Activated T-cell treated with anti-CD3 and anti-CD28 coated beads, Interleukin-2, amount 50 U/mL, for 72 hours (primary cell): ENCODE results near the gene CTSC. TPM values are rescaled to one million over a fixed set of nuclear protein-coding genes. Genes with fewer than 3 reads are reported as not detected.
"Not testable (repeated sequence)": the region's sequence is repeated elsewhere in the genome, so short reads cannot be mapped to it uniquely, and the experiment has no call there.

Experiments used
- ATAC-seq, 2 donors: fragments of 150-1000 bp; cut with Tn5 transposase; replicated peaks in 1 of 2; 2 replicates each; pipeline ENCODE4 v1.10.0; 2021; ENCODE audit warnings: moderate library complexity in 2 of 2, mild to moderate bottlenecking in 1 of 2
- DNase-seq, 2 donors: peaks; one replicate each; pipeline ENCODE4 v3.0.0; 2021 to 2022; ENCODE audit warnings: mixed read lengths in 1 of 2
- H3K27ac Mint-ChIP-seq: one replicate; pipeline ENCODE4 v1.8.0; 2022; ENCODE audit warnings: mild to moderate bottlenecking, moderate library complexity, mixed read lengths
- H3K27me3 Mint-ChIP-seq: one replicate; pipeline ENCODE4 v1.8.0; 2022; ENCODE audit warnings: low read depth, mixed read lengths
- H3K36me3 Mint-ChIP-seq, 2 donors: one replicate each; pipeline ENCODE4 v1.8.0; 2022; ENCODE audit warnings: mixed read lengths in 2 of 2, mild to moderate bottlenecking in 1 of 2; ENCODE audit not compliant: insufficient read depth in 2 of 2
- H3K4me1 Mint-ChIP-seq: one replicate; pipeline ENCODE4 v1.8.0; 2022; ENCODE audit warnings: low read depth, mixed read lengths
- H3K4me3 Mint-ChIP-seq, 2 donors: one replicate each; pipeline ENCODE4 v1.8.0; 2022; ENCODE audit warnings: mild to moderate bottlenecking in 2 of 2, mixed read lengths in 2 of 2, moderate library complexity in 2 of 2
- H3K9me3 Mint-ChIP-seq, 2 donors: one replicate each; pipeline ENCODE4 v1.8.0; 2022; ENCODE audit warnings: mixed read lengths in 2 of 2
- total RNA-seq, 2 donors: library from RNA; stranded (reverse); gene quantifications; one replicate each; pipeline ENCODE4 v1.2.3, GENCODE V29; 2022

Gene CTSC
- total RNA-seq, 2 donors from 2014 or later: 73.0 to 78.3 TPM

DNA sequence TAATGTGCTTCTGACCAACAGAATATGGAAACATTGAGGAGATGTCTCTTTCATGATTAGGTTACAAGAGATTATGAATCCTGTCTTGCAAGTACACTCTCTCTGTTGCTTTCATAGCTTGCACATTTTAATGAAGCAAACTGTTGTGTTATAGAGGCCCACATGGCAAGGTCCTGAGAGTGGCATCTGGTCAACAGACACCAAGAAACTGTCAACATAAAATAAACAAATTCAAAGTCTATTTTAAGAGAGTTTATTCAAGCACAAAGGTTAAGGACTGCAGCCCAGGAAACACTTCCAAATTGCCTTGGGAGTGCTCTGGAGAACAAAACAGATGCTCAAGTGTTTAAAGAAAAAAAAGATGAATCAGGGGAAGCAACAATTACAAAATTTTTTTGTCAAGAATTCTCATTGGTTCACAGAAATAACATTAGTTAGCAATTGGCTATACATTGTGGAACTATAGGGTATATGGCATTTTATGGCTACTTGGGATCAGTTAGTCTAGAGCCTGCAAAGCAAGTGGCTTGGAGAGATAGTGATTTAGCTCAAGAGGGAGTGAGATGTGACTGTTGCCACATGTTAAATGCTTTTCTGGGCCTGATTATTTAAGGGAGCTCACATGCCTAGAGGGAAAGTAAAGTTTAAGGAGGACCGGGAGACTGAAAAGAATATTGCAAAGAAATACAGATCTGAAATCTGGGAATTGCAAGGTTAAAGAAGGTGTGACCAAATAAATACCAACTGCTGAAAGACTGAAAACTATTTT lies 54.6 kb downstream of the CTSC start:
- Mint-ChIP-seq H3K9me3 (no peaks in the 10 kb centered on the region), H3K27me3 (no peaks in the 10 kb centered on the region), H3K27ac (peak overlapping the region; percentile 21), H3K4me3 (no peak overlapping the region), H3K4me1 (no peaks in the 10 kb centered on the region), H3K36me3 (peaks cover 2 to 6% of the 10 kb centered on the region in 2 donors)
- DNase-seq (no peak), ATAC-seq (no peak)

DNA sequence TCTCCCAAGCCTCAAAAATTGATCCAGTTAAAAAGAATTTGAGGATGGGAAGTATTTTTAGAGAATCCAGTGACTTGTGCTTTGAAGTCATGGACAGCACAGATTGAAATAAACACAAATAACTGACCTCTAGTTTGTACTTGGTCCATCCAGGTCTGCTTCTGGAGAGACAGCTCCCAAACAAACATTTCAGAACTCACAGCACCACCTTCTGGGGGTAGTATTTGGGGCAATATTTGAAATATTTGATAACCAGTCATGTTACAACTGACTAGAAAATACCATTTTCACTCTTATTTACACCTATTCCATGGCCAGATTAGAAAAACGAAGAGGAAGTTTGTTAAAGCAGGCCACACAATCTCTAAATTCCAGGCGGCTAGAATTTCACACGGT lies 56.2 kb downstream of the CTSC start:
- Mint-ChIP-seq H3K9me3 (no peaks in the 10 kb centered on the region), H3K36me3 (peaks cover 2 to 3% of the 10 kb centered on the region in 2 donors), H3K4me1 (no peaks in the 10 kb centered on the region), H3K27me3 (no peaks in the 10 kb centered on the region), H3K4me3 (no peak overlapping the region), H3K27ac (no peak overlapping the region)
- DNase-seq: no peak
- ATAC-seq: no peak

DNA sequence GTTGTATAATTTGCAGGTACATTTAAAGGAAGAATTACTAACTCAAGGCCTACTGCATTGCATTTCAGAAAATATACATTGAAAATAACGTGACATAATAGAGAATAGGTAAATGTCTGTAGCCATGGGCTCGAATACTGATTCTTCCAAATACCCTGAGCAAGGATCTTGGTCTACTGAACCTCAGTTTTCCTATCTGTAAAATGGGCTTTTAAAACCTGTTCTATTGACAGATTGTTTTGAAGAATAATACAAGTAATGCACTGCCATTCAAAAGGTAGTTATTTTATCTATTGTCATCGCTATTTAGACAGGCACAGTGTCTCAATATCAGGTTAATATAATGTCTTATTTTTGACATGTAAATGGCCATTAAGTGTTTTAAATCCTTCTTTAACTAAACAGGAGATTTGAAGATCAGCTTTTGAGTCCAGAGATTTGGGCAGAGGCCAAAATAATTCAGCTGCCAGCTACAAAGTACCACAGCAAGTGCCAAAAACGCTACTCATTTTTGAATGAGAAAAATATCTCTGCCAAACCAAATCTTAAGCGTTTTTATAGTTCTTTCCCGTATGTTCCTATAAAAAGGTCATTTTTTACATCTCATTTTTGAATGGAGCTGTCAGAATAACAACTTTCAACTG lies 56.7 kb downstream of the CTSC start:
- ATAC-seq: no peak
- Mint-ChIP-seq H3K27me3 (no peaks in the 10 kb centered on the region), H3K9me3 (no peaks in the 10 kb centered on the region), H3K4me1 (no peaks in the 10 kb centered on the region), H3K27ac (no peak overlapping the region), H3K4me3 (no peak overlapping the region), H3K36me3 (peaks cover 2 to 3% of the 10 kb centered on the region in 2 donors)
- no peak for DNase-seq

DNA sequence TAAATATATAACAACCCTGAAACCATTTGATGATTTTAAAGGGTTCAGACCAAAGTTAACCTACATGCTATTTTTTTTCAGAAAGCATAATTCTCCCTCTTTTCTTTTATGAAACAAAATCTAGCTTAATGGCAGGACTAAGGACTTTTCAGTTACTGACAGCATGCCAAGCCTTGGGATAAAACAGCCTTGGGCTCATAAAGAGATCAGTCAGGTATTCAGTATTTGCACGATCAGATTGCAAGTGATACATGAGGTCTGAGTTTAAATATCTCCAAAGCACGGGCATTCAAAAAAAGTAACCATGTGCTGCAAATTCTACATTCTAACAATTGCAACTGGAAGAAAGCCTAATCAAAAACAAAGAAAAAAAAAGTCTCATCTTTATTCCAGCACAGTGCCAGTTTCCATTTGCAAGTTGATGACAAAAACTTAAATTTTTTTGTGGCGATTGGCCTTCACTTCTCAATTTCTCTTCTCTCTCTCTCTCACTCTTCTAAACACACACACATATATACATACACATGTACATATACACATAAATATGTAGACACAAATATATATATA lies 60.1 kb downstream of the CTSC start:
- Mint-ChIP-seq H3K36me3 (peaks cover 3% of the 10 kb centered on the region in 2 donors), H3K27ac (no peak overlapping the region), H3K4me1 (no peaks in the 10 kb centered on the region), H3K4me3 (no peak overlapping the region), H3K9me3 (no peaks in the 10 kb centered on the region), H3K27me3 (no peaks in the 10 kb centered on the region)
- DNase-seq (no peak), ATAC-seq (no peak)

DNA sequence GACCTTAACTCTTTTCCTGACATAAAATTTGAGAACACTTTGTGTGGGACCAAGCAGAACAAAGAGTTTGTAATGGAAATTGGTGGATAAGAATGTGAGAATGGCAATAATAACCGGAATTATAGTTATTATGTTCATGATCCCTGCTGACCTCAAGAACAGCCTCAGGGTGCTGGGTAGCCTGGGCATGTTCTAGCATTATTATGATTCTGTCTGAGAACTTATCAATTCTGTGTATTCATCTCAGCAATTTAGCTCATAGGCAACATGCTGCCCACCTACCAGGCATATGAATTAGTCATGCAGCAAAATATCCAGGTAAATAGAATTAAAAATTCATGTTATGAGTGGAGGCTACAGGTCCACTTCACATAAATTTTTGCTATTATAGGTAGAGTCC lies 61.9 kb downstream of the CTSC start:
- ATAC-seq (no peak), DNase-seq (no peak)
- Mint-ChIP-seq H3K9me3 (no peaks in the 10 kb centered on the region), H3K27me3 (no peaks in the 10 kb centered on the region), H3K4me3 (no peak overlapping the region), H3K36me3 (peaks cover 3% of the 10 kb centered on the region in 2 donors), H3K27ac (no peak overlapping the region), H3K4me1 (no peaks in the 10 kb centered on the region)

DNA sequence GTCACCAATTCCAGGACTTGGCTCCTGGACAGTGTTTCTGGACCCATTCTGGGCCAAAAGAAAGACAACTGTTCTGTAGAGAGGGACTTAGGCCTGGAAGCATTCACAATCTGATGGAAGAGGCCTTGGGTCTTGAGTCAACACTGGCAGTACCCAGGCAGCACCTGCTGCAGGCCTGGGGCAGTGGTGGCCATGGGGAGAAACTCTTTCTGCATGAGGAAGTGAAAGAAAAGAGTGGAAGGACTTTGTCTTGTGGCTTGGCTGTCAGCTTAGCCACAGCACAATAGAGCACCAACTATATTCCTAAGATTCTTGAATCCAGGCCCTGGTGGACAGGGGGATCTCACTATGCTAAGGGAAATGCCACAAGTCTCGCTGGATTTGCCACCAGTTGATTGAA lies 70.6 kb downstream of the CTSC start:
- peaks cover 2 to 7% of the 10 kb centered on the region in 2 donors for H3K9me3 Mint-ChIP-seq
- DNase-seq: no peak
- H3K27ac Mint-ChIP-seq: peak overlapping the region; percentile 54
- peaks cover 16 to 17% of the 10 kb centered on the region in 2 donors for H3K36me3 Mint-ChIP-seq
- H3K4me1 Mint-ChIP-seq: no peaks in the 10 kb centered on the region
- no peak for ATAC-seq
- no peak overlapping the region for H3K4me3 Mint-ChIP-seq
- no peaks in the 10 kb centered on the region for H3K27me3 Mint-ChIP-seq

DNA sequence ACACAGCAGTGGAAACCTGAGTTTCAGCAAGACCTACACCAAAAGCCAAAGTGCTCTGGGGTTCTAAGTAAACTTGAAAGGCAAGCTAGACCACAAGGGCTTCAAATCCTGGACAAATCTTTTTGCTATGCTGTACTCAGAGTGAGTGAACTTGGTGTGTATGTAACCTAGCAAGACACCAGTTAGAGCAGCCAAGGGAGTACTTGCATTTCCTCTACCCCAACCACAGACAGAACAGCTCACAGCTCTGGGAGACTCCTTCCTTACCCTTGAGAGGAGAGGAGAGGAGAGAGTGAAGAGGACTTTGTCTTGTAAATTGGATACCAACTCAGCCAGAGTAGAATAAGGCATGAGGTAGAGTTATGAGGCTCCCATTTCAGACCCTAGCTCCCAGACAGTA lies 71.4 kb downstream of the CTSC start:
- ATAC-seq: no peak

DNA sequence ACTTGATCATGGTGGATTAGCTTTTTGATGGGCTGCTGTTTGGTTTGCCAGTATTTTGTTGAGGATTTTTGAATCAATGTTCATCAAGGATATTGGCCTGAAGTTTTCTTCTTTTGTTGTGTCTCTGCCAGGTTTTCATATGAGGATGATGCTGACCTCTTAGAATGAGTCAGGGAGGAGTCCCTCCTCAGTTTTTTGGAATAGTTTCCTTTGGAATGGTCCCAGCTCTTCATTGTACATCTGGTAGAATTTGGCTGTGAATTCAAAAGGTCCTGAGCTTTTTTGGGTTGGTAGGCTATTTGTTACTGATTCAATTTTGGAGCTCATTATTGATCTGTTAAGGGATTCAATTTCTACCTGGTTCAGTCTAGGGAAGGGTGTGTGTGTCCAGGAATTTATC lies 78.1 kb downstream of the CTSC start:
- no peak overlapping the region for H3K27ac Mint-ChIP-seq
- DNase-seq: no peak
- H3K27me3 Mint-ChIP-seq: no peaks in the 10 kb centered on the region
- H3K9me3 Mint-ChIP-seq: peaks cover 33 to 39% of the 10 kb centered on the region in 2 donors
- no peak for ATAC-seq
- peaks cover 3% of the 10 kb centered on the region for H3K4me1 Mint-ChIP-seq
- H3K4me3 Mint-ChIP-seq: no peak overlapping the region
- peaks cover 19 to 24% of the 10 kb centered on the region in 2 donors for H3K36me3 Mint-ChIP-seq

More for the DNA sequence above, 71.4 kb downstream of the CTSC start:
- DNase-seq: no peak
- no peaks in the 10 kb centered on the region for H3K27me3 Mint-ChIP-seq
- no peak overlapping the region for H3K4me3 Mint-ChIP-seq
- H3K36me3 Mint-ChIP-seq: peaks cover 18 to 19% of the 10 kb centered on the region in 2 donors
- no peak overlapping the region for H3K27ac Mint-ChIP-seq
- peaks cover 4 to 8% of the 10 kb centered on the region in 2 donors for H3K9me3 Mint-ChIP-seq
- H3K4me1 Mint-ChIP-seq: no peaks in the 10 kb centered on the region

DNA sequence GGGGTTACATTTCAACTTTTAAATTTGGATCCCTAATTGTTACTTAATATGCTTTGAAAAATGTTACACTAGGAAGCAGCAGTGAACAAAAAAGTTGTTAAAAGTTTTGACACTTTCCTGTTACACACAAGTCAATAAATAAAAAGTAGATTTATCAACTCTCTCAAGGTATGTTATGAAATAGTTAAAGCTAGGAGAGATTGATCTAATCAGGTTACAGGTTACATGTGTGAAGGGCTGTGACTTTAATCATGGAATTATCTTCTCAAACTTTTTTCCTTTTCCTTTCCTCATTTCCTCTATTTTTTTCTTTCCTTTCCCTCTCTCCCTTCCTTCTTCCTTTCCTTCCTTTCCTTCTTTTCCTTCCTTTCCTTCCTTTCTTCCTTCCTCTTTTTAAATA lies 85.3 kb downstream of the CTSC start:
- Mint-ChIP-seq H3K36me3 (peaks cover 3 to 4% of the 10 kb centered on the region in 2 donors), H3K4me3 (no peak overlapping the region), H3K9me3 (peaks cover 7 to 9% of the 10 kb centered on the region in 2 donors), H3K4me1 (peaks cover 3% of the 10 kb centered on the region), H3K27me3 (no peaks in the 10 kb centered on the region), H3K27ac (peak overlapping the region; percentile 1)
- no peak for DNase-seq
- ATAC-seq: no peak

DNA sequence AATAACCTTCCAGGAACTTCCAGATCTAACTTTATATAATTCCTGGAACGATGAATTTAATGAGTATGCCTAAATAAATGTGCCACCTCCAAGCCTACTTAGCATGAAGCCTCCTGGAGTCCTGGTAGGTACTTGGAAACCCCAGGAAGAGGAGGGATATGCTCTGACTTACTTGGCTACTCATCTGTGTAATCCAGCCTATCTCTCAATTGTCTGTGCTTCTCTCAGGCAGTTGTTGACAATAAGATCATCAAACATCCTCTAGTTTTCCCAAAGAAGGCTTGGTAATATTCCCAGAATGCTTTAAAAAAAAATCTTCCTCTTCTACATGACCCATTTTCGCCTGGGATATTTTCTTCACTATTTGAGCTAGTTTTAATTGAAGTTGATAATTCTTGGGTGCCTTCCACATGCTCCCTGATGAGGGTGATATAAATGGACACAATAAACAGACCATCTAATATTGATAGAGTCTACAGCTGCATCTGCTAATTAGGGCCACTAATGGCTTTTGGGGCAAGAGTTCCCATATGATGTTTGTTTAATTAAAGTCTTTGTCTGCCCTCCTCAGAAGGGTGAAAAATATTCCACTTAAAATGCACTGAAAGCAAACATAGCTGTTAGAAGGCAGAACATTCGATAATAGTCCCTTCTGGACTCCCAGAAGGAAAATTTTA lies 86.8 kb downstream of the CTSC start:
- DNase-seq (no peak), ATAC-seq (no peak)
- Mint-ChIP-seq H3K36me3 (peaks cover 3 to 4% of the 10 kb centered on the region in 2 donors), H3K27me3 (no peaks in the 10 kb centered on the region), H3K4me3 (no peak overlapping the region), H3K27ac (no peak overlapping the region), H3K4me1 (peaks cover 3% of the 10 kb centered on the region), H3K9me3 (peaks cover 6 to 7% of the 10 kb centered on the region in 2 donors)

DNA sequence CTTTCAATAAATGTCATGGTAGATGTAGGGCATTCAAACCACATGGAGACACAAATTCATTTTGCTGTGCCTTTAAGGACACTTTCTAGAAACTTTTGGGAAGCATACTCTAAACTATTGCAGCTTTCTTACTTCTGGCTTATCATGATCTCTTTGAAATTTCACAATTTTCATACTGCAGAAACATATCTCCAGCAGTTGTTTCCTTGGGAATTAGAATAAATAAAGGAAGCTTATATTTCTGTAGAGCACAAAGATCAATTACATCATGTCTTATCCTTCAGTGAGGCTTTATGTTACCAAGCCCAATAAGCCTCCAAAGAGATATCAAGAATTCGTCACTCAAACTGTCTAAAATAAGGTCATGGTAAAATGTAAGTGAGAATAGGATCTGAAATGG lies 87.8 kb downstream of the CTSC start:
- Mint-ChIP-seq H3K4me1 (no peaks in the 10 kb centered on the region), H3K27ac (no peak overlapping the region), H3K36me3 (no peaks in the 10 kb centered on the region), H3K9me3 (peaks cover 0 to 3% of the 10 kb centered on the region in 2 donors), H3K4me3 (no peak overlapping the region), H3K27me3 (no peaks in the 10 kb centered on the region)
- ATAC-seq: no peak
- DNase-seq: no peak

DNA sequence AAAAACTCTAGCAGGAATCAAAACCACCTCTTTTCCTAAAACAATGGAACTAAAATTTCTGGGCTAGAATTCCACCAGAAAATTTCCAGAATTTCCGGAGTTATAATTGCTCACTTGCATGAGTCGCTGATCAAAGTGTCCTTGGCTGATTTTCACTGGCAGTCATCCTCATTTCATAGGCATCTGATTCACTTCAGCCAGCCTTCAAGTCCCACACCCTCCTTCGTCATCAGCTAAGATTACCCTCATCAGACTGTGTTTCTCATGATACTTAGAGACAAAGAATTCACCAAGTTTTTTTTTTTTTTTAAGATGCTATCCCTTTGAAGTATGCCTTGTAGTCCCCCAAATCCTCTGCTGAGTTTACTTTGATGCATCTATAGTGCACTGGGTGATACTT lies 90.8 kb downstream of the CTSC start:
- Mint-ChIP-seq H3K4me1 (no peaks in the 10 kb centered on the region), H3K9me3 (peaks cover 5 to 12% of the 10 kb centered on the region in 2 donors), H3K36me3 (peaks cover 6 to 8% of the 10 kb centered on the region in 2 donors), H3K27ac (no peak overlapping the region), H3K27me3 (no peaks in the 10 kb centered on the region), H3K4me3 (no peak overlapping the region)
- ATAC-seq: no peak
- no peak for DNase-seq

DNA sequence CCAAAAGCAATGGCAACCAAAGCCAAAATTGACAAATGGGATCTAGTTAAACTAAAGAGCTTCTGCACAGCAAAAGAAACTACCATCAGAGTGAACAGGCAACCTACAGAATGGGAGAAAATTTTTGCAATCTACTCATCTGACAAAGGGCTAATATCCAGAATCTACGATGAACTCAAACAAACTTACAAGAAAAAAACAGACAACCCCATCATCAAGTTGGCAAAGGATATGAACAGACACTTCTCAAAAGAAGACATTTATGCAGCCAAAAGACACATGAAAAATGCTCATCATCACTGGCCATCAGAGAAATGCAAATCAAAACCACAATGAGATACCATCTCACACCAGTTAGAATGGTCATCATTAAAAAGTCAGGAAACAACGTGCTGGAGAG lies 92.0 kb downstream of the CTSC start:
- not testable (repeated sequence) for DNase-seq, H3K27me3 Mint-ChIP-seq, H3K27ac Mint-ChIP-seq, H3K4me1 Mint-ChIP-seq, ATAC-seq, H3K4me3 Mint-ChIP-seq
- peaks cover 10 to 11% of the 10 kb centered on the region in 2 donors for H3K36me3 Mint-ChIP-seq
- H3K9me3 Mint-ChIP-seq: peaks cover 8 to 13% of the 10 kb centered on the region in 2 donors
